Activated CD8-positive, alpha-beta memory T cell treated with anti-CD3 and anti-CD28 coated beads, Interleukin-2, amount 50 U/mL, for 24 hours (primary cell): Measurements from ENCODE around the gene SP140.
A peak's percentile ranks its signal among the peaks of the same experiment; 100 is the strongest.
"Not testable (repeated sequence)": the region's sequence is repeated elsewhere in the genome, so short reads cannot be mapped to it uniquely, and the experiment has no call there.

Experiments used
- DNase-seq: peaks from one replicate; pipeline ENCODE4 v3.0.0-alpha.2; 2020; ENCODE audit errors: extremely low read depth

Gene SP140

GRCh38 chr2:230225486-230225885 lies at the start of gene SP140:
Gene SP140 (plus strand): TSS chr2:230225736. CDS start chr2:230225845, 109 bp downstream.
- peak; percentile 58 for DNase-seq

- no peak for DNase-seq
These were observed 48.5 kb upstream of the SP140 start for GRCh38 chr2:230176996-230177395.

GRCh38 chr2:230178546-230179485 lies 46.7 kb upstream of the SP140 start:
- DNase-seq, result no peak

GRCh38 chr2:230179907-230180306 lies 45.6 kb upstream of the SP140 start:
- DNase-seq, result no peak

GRCh38 chr2:230181195-230181594 lies 44.3 kb upstream of the SP140 start:
- no peak for DNase-seq

- no peak for DNase-seq
These were observed 40.6 kb upstream of the SP140 start for GRCh38 chr2:230184727-230185578.

GRCh38 chr2:230202430-230203109 lies 23.0 kb upstream of the SP140 start:
- no peak for DNase-seq

- no peak for DNase-seq
These were observed 22.3 kb upstream of the SP140 start for GRCh38 chr2:230203110-230203676.

- DNase-seq, result no peak
These were observed 20.5 kb upstream of the SP140 start for GRCh38 chr2:230205034-230205433.

GRCh38 chr2:230205721-230206120 lies 19.8 kb upstream of the SP140 start:
- no peak for DNase-seq

- no peak for DNase-seq
These were observed 17.0 kb upstream of the SP140 start for GRCh38 chr2:230208576-230208975.

GRCh38 chr2:230209422-230210051 lies 16.0 kb upstream of the SP140 start:
- DNase-seq, result no peak

GRCh38 chr2:230216489-230216888 lies 9.0 kb upstream of the SP140 start:
- DNase-seq, result no peak

- DNase-seq, result no peak
These were observed 8.1 kb upstream of the SP140 start for GRCh38 chr2:230217424-230217823.

GRCh38 chr2:230218421-230218820 lies 7.1 kb upstream of the SP140 start:
- DNase-seq, result no peak

GRCh38 chr2:230219419-230220331 lies 5.9 kb upstream of the SP140 start, which contains the start of gene SP110:
Gene SP110 (minus strand): TSS chr2:230219984. CDS start chr2:230216927, 3,057 bp downstream.
- DNase-seq, result peak; percentile 60

GRCh38 chr2:230220347-230220969 lies 5.1 kb upstream of the SP140 start:
- no peak for DNase-seq

GRCh38 chr2:230221493-230221892 lies 4.0 kb upstream of the SP140 start:
- no peak for DNase-seq

GRCh38 chr2:230222829-230223228 lies 2.7 kb upstream of the SP140 start:
- DNase-seq, result not testable (repeated sequence)
